ENCODE results near the gene KCNB1.

DNA sequence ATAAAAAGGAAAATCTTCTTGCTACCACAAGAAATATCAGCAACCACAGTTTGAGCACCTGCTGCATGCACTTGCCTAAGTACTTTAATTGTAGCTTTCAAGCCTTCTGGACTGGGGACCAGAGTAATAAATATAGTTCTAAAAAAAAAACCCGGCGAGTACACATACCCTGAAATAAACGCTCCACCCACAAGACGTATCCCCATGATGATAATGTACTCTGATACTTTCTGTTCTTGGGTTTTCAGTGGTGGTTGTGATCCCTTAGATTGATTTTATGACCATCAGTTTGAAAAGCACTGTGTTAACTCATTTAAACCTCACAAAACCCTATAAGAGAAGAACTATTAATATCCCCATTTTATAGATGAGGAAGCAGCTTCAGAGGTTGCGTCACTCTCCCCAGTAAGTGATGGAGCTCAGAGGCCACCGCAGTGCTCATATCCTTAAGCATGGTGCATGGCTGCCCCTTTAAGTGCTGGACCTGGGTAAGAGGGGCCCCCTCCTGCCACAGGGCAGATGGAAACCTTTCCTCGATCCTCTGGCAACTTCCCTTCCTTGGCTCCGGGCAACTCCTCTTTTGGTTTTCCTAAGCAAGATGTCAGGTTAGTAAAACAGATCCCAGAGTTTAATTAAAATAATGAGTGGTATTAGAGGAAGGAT is 67.3 kb downstream of the KCNB1 start:
- TF ChIP-seq, protein P1, sequence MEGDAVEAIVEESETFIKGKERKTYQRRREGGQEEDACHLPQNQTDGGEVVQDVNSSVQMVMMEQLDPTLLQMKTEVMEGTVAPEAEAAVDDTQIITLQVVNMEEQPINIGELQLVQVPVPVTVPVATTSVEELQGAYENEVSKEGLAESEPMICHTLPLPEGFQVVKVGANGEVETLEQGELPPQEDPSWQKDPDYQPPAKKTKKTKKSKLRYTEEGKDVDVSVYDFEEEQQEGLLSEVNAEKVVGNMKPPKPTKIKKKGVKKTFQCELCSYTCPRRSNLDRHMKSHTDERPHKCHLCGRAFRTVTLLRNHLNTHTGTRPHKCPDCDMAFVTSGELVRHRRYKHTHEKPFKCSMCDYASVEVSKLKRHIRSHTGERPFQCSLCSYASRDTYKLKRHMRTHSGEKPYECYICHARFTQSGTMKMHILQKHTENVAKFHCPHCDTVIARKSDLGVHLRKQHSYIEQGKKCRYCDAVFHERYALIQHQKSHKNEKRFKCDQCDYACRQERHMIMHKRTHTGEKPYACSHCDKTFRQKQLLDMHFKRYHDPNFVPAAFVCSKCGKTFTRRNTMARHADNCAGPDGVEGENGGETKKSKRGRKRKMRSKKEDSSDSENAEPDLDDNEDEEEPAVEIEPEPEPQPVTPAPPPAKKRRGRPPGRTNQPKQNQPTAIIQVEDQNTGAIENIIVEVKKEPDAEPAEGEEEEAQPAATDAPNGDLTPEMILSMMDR (conservative IDR thresholded peaks at IDR 0.05; ENCODE audit: low read depth, low read length), result no peak
- TF ChIP-seq MAFK (IDR thresholded peaks at IDR 0.05; ENCODE audit: low read depth, low read length) (no peak), RFX5 (IDR thresholded peaks at IDR 0.05; ENCODE audit: low read depth, low read length) (no peak), POLR2A (IDR thresholded peaks at IDR 0.05; ENCODE audit: low read depth, low read length) (no peak), RAD21 (IDR thresholded peaks at IDR 0.05; ENCODE audit: low read length) (no peak), SMC3 (IDR thresholded peaks at IDR 0.05; ENCODE audit: low read depth, low read length) (no peak), BHLHE40 (IDR thresholded peaks at IDR 0.05; ENCODE audit: low read depth, low read length) (no peak), FOS (IDR thresholded peaks at IDR 0.05; ENCODE audit: low read depth, low read length) (no peak), RCOR1 (IDR thresholded peaks at IDR 0.05; ENCODE audit: insufficient replicate concordance, low read length) (no peak), MXI1 (IDR thresholded peaks at IDR 0.05; ENCODE audit: borderline replicate concordance, low read depth, low read length) (no peak)
- TF ChIP-seq, protein P2, sequence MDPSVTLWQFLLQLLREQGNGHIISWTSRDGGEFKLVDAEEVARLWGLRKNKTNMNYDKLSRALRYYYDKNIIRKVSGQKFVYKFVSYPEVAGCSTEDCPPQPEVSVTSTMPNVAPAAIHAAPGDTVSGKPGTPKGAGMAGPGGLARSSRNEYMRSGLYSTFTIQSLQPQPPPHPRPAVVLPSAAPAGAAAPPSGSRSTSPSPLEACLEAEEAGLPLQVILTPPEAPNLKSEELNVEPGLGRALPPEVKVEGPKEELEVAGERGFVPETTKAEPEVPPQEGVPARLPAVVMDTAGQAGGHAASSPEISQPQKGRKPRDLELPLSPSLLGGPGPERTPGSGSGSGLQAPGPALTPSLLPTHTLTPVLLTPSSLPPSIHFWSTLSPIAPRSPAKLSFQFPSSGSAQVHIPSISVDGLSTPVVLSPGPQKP (IDR thresholded peaks at IDR 0.05; ENCODE audit: borderline replicate concordance, low read depth, low read length), result no peak
- TF ChIP-seq, protein P3, sequence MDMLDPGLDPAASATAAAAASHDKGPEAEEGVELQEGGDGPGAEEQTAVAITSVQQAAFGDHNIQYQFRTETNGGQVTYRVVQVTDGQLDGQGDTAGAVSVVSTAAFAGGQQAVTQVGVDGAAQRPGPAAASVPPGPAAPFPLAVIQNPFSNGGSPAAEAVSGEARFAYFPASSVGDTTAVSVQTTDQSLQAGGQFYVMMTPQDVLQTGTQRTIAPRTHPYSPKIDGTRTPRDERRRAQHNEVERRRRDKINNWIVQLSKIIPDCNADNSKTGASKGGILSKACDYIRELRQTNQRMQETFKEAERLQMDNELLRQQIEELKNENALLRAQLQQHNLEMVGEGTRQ (IDR thresholded peaks at IDR 0.05; ENCODE audit: low read depth, low read length), result no peak

Measured in IMR-90 (cell line).